HEK293T (cell line): ENCODE measurements around the gene PTPN11.

Experiments
- LEF1 ChIP-seq: fragments of 450-650 bp; IDR thresholded peaks from 2 replicates; pipeline ENCODE4 v1.6.1; 2017; ENCODE audit warnings: mild to moderate bottlenecking, borderline replicate concordance
- SUZ12 ChIP-seq: fragments of 450-650 bp; IDR thresholded peaks from 2 replicates; pipeline ENCODE4 v1.6.1; 2016; ENCODE audit warnings: mild to moderate bottlenecking

DNA sequence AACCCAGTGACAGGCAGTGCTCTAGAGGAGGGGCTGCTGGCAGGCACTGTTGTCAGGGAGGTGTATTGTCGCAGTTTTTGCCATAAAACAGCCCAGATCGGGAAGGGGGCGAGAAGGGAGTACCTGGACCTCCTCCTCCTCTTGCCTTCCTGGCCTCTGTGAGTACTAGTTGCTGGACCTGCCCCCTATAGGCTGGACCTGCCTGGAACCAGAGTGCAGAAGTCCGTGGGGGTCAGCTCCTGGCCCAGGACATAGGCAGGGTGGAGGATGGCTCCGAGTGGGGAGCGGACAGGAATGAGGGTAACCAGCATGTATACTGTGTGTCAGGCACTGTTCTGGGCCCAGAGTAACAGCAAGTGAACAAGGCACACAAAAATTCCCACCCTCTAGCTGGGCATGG, 116.3 kb downstream of the PTPN11 start:
- TF ChIP-seq LEF1 = no peak
- no peak for TF ChIP-seq SUZ12
